Stimulated activated CD4-positive, alpha-beta T cell treated with anti-CD3 and anti-CD28 coated beads, TNF-alpha, amount 100 ng/mL, for 4 hours (primary cell): ENCODE data around the gene F11.
"Not testable (repeated sequence)": the region's sequence is repeated elsewhere in the genome, so short reads cannot be mapped to it uniquely, and the experiment has no call there.

Experiments
- DNase-seq, 3 experiments: peaks; one replicate each; pipeline ENCODE4 v3.0.0-alpha.2; 2020; ENCODE audit warnings: low read depth in 3 of 3

The F11 gene

DNA sequence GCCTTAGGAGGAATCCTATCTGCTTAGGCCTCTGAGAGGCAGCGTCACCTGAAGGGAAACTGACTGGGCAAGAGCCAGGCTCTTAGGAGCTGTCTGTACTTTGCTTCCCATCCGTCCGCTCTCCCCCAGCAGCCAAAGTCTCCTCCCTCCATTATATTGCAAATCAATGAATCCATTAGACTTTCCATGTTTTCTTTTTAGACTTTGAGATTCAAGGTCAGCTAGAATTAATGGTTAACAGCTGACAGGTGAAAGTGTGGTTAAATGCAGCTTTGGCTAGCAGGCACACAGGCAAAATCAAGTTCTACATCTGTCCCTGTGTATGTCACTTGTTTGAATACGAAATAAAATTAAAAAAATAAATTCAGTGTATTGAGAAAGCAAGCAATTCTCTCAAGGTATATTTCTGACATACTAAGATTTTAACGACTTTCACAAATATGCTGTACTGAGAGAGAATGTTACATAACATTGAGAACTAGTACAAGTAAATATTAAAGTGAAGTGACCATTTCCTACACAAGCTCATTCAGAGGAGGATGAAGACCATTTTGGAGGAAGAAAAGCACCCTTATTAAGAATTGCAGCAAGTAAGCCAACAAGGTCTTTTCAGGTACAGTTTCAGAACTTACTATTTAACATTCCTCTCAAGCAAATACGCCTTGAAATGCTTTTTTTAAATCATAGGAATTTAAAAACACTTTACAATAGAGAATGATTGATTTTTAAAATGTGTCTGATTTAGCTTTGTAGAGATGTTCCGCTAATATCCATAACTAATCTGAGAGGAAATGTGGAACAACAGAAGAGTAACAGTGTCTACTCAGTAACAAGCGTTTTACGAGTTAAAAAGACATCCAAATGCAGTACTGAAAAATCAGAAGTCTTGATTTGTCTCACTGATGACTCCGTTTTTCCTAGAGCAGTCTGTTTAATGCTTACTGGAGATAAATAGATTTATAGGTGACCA is at the start of gene F11:
F11 (plus strand) TSS at position 507 of the 970 bp plus-strand sequence. CDS start 948 bp downstream, outside the sequence.
- no peak for DNase-seq

DNA sequence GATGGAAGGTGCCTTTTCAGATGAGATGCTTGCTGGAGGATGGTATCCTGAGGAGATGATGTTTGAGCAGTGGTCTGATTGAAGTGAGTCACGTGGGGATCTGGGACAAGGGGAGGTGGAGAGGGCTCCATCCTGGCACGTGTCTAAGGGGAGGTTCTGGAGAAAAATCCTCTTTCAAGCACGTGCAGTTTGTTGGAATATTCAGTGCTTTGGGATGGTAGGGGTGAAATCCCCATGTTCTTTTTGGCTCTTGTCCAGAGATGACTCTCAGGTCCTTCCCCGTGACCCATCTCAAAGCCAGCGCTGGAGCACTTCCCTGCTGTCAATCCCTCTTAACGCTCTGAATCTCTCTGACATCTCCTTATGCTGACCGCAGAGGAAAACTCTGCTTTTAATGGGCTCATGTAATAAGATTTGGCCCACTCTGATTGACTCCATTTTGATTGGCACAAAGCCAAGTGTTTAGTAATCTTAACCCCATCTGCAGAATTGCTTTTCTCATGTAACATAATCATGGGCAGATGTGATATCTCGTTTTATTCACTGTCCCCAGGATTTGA is 49.4 kb upstream of the F11 start:
- DNase-seq: no peak

DNA sequence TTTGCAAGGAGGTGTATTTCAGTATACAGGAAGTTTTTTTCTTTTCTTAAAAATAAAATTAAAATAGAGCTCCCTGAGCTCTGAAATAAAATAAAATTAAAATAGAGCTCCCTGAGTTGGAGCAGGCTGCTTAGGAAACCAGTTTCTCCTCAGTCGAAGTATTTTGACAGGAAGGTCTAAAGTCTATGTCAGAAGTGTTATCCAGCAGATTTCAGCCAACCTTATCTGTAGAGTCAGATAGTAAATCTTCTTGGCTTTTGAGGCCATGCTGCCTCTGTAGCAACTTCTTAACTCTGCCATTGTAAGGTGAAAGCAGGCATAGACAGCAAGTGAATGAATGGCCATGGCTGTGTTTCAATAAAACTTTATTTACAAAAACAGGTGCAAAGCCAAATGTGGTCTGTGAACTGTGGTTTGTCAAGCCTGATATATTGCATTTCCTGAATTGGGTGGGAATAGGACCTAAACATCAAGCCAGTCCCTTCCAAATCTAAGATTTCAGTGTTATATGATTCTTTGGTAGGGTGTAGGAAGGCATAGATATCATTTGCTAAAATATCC is 48.2 kb upstream of the F11 start:
- DNase-seq: no peak

DNA sequence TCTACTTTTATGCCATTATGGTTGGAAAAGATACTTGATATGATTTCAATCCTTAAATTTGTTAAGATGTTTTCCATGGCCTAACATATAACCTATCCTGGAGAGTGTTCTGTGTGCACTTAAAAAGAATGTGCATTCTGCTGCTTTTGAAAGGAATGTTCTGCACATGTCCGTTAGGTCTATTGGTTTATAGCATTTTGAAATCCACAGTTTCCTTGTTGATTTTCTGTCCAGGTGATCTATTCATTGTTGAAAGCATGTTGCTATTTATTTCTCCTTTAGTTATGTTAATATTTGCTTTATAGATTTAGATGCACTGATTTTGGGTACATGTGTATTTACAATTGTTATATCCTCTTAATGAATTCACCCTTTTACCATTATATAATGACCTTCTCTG is 44.4 kb upstream of the F11 start:
- DNase-seq: no peak

DNA sequence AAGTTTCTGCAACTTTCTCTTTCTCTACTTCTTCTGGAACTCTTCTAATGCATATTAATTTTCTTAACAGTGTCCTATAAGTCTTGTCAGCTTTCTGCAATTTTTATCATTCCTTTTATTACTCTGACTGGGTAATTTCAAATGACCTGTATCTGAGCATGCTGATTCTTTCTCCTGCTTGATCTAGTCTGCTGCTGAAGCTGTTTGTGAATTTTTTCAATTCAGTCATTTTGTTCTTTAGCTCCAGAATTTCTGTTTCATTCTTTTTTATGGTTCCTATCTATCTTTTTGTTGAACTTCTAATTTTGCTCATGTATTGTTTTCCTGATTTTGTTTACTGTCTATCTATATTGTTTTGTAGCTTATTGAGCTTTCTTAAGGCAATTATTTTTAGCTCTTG is 40.1 kb upstream of the F11 start:
- DNase-seq: no peak

DNA sequence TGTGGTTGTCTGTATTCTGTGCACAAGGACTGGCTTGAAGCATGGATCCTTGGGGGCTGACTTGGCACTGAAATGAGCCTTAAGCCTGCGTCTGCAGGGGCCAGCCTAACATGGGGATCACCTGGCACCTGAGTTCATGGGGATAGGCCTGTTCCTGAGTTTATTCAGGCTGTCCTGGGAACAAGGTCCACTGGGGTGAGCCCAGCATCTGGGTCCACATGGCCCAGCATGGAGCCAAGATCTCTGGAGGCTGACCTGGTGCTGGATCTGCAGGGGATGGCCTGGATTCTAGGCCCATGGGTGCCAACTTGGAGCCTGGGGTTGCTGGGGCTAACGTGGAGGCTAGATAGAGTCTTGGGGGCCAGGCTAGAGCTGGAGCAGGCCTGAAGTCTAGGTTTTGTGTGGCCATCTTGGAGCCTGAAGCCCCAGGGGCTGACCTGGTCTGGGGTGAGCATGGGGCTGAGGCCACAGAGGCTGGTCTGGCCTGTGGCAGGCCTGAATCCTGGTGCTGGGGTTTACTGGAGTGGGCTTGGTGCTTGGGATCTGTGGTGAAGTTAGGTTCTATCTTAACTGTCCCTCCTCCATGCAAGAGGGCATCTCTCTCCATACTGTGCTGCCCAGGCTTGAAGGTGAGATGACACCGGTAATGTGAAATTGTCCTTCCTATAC is 39.3 kb upstream of the F11 start:
- no peak for DNase-seq

DNA sequence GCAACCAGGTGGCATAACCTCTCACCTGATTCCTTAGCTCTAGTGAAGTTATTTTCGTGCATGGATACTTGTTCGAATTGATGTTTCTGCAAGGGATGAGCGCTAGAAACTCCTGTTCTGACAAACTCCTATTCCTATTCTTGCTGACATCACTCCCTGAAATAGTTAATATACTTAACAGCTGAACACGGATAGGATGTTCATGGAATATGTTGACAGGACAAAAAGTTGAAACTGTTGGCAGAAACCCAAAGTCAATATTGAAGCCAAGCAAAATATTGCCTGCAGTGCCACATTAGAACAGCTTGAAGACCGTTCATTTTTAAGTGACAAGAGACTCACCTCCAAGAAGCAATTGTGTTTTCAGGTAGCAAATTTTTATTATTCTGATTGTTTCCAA is 38.8 kb upstream of the F11 start, which contains the start of gene KLKB1:
KLKB1 (plus strand) TSS at position 287 of the 400 bp plus-strand sequence. CDS start 689 bp downstream, outside the sequence.
- no peak for DNase-seq

DNA sequence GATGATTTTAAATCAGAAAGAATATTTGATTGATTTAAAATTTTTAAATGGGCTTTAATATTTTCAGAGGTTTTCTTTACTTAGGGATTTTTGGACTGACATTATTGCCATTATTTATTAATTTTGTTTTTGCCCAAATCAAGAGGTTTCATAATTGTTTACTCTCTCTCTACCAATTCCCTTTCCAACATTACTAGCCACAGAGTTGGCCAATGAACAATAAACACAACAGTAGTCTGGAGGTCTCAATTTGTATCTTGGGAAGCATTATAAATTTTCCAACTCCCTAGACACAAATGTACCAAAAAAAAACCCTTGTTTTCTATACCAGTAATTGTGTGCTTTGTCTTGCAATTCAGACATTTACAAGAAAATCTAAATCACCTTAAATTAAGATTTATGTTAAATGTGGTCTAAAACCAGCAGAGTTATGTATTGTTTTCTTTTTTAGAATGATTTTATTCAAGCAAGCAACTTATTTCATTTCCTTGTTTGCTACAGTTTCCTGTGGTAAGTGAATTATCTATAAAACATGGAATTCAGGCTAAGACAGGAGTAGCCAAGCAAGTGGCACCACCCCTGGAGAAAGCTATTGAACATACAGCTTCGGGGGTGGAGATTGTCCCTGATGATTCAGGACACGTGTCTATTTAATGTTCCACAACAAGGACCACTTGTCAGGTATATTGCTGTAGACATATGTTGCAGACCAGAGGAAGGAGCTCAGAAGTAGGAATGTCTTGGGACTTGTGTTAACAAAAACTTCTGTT is 38.1 kb upstream of the F11 start:
- no peak for DNase-seq

DNA sequence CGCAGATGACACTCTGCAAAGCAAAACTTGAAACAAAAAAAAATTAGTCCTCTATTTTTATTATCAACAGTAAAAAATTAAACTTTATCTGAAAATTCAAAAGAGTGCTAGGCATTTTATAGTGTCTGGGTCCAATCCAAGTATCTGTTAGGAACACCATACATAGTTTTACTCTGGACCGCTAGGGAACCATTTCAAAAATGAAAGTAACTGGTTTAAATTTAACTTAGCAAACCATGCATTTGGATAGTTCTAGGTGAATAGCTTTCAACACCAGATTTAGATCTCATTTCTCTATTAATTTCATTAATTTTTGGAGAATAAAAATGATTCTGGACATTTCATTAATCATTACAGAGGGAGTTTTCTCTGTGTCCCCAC is 37.5 kb upstream of the F11 start:
- DNase-seq: no peak

DNA sequence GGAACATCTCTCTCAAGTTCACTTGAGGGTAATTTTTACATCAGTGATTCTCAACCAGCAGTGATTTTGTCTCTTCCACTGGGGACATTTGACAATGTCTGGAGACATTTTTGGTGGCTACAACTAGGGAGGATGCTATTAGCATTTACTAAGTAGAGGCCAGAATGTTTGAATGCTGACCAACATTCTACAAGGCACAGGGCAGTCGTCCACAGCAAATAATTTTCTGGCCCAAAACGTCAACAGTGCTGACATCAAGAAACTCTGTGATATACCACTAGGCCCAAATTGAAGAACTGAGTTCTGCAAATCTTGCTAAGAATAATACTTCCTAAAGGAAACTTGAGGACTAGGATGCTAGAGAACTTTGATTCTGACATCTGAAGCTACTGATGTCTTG is 31.6 kb upstream of the F11 start:
- no peak for DNase-seq

DNA sequence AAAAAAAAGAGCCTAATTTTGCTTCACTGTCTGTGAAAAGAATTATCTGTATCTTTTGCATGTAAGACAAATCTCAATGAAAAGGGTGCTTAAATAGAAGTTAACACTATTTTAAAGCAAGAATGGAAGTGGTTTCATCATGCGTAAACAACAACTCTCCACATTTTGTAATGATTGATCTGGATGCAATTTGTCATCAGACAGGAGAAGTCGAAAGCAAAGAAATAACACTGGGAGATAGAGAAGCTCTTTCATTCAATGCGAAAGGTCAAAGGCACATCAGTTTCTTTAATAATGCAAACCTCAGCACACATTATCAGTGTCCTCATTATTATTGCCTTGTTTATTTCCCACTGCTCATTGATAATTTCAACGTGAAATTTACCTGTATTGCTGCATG is 29.9 kb upstream of the F11 start:
- DNase-seq: no peak

DNA sequence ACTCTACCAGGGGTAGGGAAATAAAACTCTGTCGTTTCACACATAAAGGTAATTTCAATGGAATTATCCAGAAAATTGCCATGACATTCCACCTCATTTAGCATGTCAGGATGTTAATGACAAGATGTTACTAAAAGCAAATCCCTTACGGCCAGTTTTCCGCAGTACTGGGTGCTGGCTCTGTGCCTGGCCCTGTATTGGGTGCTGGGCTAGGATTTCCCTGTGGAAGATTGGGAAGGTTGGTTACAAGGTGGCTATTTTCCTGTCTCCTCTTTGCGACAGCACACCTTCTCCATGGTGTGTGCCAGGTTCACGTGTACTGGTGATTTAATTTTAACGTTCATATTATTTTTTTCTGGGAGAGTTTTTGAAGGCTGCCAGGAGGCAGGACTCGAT is 25.5 kb upstream of the F11 start:
- DNase-seq: no peak

DNA sequence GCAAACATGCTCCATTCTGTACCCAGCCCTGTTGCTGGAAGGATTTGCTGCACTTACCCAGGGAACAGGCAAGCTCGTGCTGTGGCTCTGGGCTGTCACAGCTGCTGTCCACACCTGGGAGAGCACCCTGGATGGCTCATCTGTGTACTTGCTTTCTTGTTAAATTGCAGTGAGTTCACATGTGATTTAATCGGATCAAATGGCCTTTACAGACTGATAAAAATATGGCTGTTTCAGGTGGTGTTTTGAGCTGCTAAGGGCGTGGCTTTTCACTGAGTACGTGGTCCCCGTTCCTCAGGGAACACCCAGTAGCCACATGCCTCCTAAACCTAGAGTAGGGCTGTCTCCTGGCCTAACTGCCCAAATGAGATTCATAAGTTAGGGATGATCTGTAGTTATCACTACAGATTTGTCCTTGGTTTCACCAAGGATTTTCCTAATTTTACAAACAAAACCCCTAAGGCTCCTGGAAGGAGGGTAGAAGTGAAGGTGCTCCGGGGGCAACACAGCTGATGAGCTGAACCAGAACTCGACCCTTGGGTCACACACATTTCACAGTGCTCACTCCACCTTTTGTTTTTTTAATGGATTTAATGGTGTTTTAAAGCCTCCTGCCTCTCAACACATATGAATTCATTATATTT is 25.0 kb upstream of the F11 start:
- DNase-seq: no peak

DNA sequence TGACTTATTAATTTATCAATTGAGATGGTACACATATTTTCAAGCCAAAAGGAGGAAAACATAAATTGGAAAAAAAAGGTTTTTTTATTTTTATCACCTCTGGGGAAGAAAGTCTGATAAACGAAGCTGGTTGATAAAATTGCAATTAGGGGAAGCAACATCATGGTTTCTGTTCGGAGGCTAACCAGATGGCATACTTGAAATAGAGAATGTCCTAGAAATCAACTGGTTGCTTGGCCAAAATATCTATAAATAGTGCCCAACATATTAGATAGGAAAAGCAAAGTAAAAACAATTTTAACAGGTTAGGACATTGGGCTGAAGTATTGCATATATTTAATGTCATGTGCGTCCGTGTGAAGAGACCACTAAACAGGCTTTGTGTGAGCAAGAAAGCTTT is 24.4 kb upstream of the F11 start:
- no peak for DNase-seq

DNA sequence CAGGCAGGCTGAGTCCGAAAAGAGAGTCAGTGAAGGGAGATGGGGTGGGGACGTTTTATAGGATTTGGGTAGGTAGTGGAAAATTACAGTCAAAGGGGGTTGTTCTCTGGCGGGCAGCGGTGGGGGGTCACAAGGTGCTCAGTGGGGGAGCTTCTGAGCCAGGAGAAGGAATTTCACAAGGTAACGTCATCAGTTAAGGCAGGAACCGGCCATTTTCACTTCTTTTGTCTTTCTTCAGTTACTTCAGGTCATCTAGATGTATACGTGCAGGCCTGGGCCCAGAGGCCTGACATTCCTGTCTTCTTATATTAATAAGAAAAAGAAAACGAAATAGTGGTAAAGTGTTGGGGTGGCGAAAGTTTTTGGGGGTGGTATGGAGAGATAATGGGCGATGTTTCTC is 24.0 kb upstream of the F11 start:
- not testable (repeated sequence) for DNase-seq

DNA sequence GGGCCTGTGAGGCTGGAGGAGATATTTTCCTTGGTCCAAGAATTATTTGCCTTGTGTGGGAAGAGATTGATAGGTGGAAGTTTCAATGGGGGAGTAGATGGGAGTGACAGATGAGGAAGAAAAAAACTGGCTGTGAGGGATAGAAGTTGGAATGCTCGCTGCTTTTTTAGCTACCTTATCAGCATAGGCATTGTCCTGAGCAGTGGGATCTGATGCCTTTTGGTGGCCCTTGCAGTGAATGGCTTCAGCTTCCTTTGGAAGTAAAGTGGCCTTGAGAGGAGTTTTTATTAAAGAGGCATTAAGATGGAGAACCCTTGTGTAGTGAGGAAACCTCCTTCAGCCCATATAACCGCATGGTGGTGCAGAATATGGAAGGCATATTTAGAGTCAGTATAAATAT is 22.7 kb upstream of the F11 start:
- DNase-seq: no peak

DNA sequence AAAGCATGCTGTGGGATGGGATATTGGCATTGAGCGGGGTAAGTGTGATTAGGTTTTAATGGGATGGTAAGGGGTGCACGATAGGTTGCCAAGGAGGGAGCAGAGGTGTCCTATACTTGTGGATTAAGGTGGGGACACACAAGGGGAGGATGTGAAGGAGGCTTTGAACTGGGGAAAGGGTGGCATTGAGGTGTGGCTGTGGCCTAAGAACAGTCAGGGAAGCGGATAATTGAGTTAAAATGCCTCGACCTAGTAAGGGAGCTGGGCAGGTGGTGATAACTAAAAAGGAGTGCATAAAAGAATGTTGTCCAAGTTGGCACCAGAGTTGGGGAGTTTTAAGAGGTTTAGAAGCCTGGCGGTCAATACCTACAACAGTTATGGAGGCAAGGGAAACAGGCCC is 21.2 kb upstream of the F11 start:
- no peak for DNase-seq

DNA sequence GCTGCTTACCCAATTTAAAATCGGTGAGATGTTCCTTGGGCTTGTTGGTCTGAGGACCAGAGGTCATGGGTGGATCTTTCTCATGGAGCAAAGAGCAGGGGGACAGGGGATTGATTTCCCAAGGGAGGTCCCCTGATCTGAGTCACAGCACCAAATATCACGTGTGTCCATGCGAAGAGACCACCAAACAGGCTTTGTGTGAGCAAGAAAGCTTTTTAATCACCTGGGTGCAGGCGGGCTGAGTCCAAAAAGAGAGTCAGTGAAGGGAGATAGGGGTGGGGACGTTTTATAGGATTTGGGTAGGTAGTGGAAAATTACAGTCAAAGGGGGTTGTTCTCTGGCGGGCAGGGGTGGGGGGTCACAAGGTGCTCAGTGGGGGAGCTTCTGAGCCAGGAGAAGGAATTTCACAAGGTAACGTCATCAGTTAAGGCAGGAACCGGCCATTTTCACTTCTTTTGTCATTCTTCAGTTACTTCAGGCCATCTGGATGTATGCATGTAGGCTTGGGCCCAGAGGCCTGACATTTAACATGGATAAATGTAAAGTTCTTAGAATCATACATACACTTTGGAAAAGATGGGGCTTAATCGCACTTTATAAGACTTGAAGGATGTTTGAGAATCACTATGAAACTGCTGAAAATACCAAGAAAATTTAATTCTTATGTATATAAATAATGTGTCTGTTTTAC is 18.8 kb upstream of the F11 start:
- not testable (repeated sequence) for DNase-seq

DNA sequence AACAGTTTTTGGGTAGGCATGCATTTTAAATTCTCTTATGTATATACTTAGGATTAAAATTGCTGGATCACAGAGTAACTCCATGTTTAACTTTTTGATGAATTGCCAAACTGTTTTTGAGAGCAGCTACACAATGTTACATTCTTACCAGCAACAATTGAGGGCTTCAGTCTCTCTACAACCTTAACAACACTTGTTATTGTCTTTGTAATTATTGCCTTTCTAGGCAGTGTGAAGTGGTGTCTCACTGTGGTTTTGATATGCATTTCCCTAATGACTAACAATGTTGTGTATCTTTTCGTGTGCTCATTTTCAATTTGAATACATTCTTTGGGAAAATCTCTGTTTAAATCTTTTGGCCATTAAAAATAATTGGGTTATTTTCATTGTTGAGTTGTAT is 17.3 kb upstream of the F11 start:
- DNase-seq: no peak
